Activated CD8-positive, alpha-beta T cell treated with anti-CD3 and anti-CD28 coated beads, Interleukin-2, amount 10 ng/mL, durations not matched to agents 7 days and 5 days (primary cell): Measurements from ENCODE around the gene SIGLEC9. TPM values are rescaled to one million over a fixed set of nuclear protein-coding genes. Genes with fewer than 3 reads are reported as not detected.

Experiments used
- ATAC-seq: fragments of 150-1000 bp; cut with Tn5 transposase; one replicate; pipeline ENCODE4 v1.10.0; 2021; ENCODE audit warnings: moderate library complexity
- CTCF ChIA-PET: fragments of 350-600 bp; sonication (Branson Sonifier 250); formaldehyde crosslinking; loops from one replicate; lab custom pipeline; 2021; ENCODE audit warnings: antibody characterized with exemption; lab: Charles Lee
- POLR2A ChIA-PET: fragments of 350-600 bp; sonication (Branson Sonifier 250); formaldehyde crosslinking; loops from one replicate; lab custom pipeline; 2021; ENCODE audit warnings: antibody characterized with exemption; lab: Charles Lee
- DNase-seq: peaks from one replicate; pipeline ENCODE4 v3.0.0-alpha.2; 2020
- H3K27ac Mint-ChIP-seq: one replicate; pipeline ENCODE4 v1.8.0; 2021; ENCODE audit warnings: mild to moderate bottlenecking, mixed read lengths
- H3K27me3 Mint-ChIP-seq: one replicate; pipeline ENCODE4 v1.8.0; 2021; ENCODE audit warnings: low read depth, mixed read lengths
- H3K36me3 Mint-ChIP-seq: one replicate; pipeline ENCODE4 v1.8.0; 2021; ENCODE audit warnings: low read depth, mixed read lengths
- H3K4me1 Mint-ChIP-seq: one replicate; pipeline ENCODE4 v1.8.0; 2021; ENCODE audit warnings: low read depth, mixed read lengths
- H3K4me3 Mint-ChIP-seq: one replicate; pipeline ENCODE4 v1.8.0; 2021; ENCODE audit warnings: mild to moderate bottlenecking, mixed read lengths
- H3K9me3 Mint-ChIP-seq: one replicate; pipeline ENCODE4 v1.8.0; 2022; ENCODE audit warnings: mixed read lengths; ENCODE audit not compliant: insufficient read depth
- total RNA-seq, 2 experiments: library from RNA; stranded (reverse); gene quantifications; one replicate each; pipeline ENCODE4 v1.2.3, GENCODE V29; 2021

The SIGLEC9 gene
- total RNA-seq, 2 experiments from 2014 or later = 0.58 to 0.60 TPM

- Mint-ChIP-seq H3K36me3 (peaks cover 42% of the 10 kb centered on the region), H3K4me3 (peak overlapping the region; percentile 20)
- POLR2A ChIA-PET = no interaction called here
Observed at GRCh38 chr19:51098365-51099046, 26.2 kb upstream of the SIGLEC9 start.

GRCh38 chr19:51099047-51099382 is 25.7 kb upstream of the SIGLEC9 start:
- ChIA-PET POLR2A (no interaction called here), CTCF (no interaction called here)
- ATAC-seq = no peak
- Mint-ChIP-seq H3K4me3 (peak overlapping the region; percentile 52), H3K27ac (peak overlapping the region; percentile 64), H3K27me3 (no peaks in the 10 kb centered on the region), H3K36me3 (peaks cover 46% of the 10 kb centered on the region), H3K9me3 (no peaks in the 10 kb centered on the region), H3K4me1 (peaks cover 15% of the 10 kb centered on the region)
- no peak for DNase-seq

More at GRCh38 chr19:51098365-51099046, 26.2 kb upstream of the SIGLEC9 start:
- CTCF ChIA-PET = no interaction called here
- Mint-ChIP-seq H3K4me1 (peaks cover 15% of the 10 kb centered on the region), H3K27me3 (no peaks in the 10 kb centered on the region), H3K9me3 (no peaks in the 10 kb centered on the region), H3K27ac (peak overlapping the region; percentile 64)
- peak; percentile 74 for ATAC-seq
- peak; percentile 62 for DNase-seq

- DNase-seq = no peak
- Mint-ChIP-seq H3K27me3 (no peaks in the 10 kb centered on the region), H3K36me3 (peaks cover 53% of the 10 kb centered on the region), H3K4me1 (peaks cover 20% of the 10 kb centered on the region), H3K9me3 (no peaks in the 10 kb centered on the region), H3K27ac (no peak overlapping the region), H3K4me3 (no peak overlapping the region)
- POLR2A ChIA-PET = no interaction called here
- CTCF ChIA-PET = no interaction called here
- no peak for ATAC-seq
Observed at GRCh38 chr19:51100601-51101000, 24.1 kb upstream of the SIGLEC9 start.

GRCh38 chr19:51101171-51101865 is 23.4 kb upstream of the SIGLEC9 start:
- peaks cover 59% of the 10 kb centered on the region for H3K36me3 Mint-ChIP-seq
- CTCF ChIA-PET = no interaction called here
- no peak for ATAC-seq
- DNase-seq = no peak
- POLR2A ChIA-PET = no interaction called here
- H3K9me3 Mint-ChIP-seq = no peaks in the 10 kb centered on the region
- H3K4me3 Mint-ChIP-seq = no peak overlapping the region
- H3K27me3 Mint-ChIP-seq = no peaks in the 10 kb centered on the region
- H3K27ac Mint-ChIP-seq = peak overlapping the region; percentile 43
- peaks cover 27% of the 10 kb centered on the region for H3K4me1 Mint-ChIP-seq

- Mint-ChIP-seq H3K27me3 (no peaks in the 10 kb centered on the region), H3K4me1 (peaks cover 23% of the 10 kb centered on the region), H3K27ac (no peak overlapping the region), H3K36me3 (peaks cover 46% of the 10 kb centered on the region), H3K9me3 (no peaks in the 10 kb centered on the region), H3K4me3 (no peak overlapping the region)
- ATAC-seq (no peak), DNase-seq (no peak)
- POLR2A ChIA-PET = no interaction called here
- CTCF ChIA-PET = no interaction called here
Observed at GRCh38 chr19:51102991-51103390, 21.7 kb upstream of the SIGLEC9 start.

GRCh38 chr19:51103926-51104341 is 20.8 kb upstream of the SIGLEC9 start:
- Mint-ChIP-seq H3K27me3 (no peaks in the 10 kb centered on the region), H3K36me3 (peaks cover 42% of the 10 kb centered on the region), H3K4me3 (no peak overlapping the region), H3K9me3 (no peaks in the 10 kb centered on the region), H3K4me1 (peaks cover 28% of the 10 kb centered on the region), H3K27ac (no peak overlapping the region)
- CTCF ChIA-PET = no interaction called here
- ATAC-seq = no peak
- no peak for DNase-seq
- POLR2A ChIA-PET = no interaction called here

- Mint-ChIP-seq H3K27ac (peak overlapping the region; percentile 90), H3K9me3 (no peaks in the 10 kb centered on the region), H3K4me1 (peaks cover 34% of the 10 kb centered on the region), H3K4me3 (peak overlapping the region; percentile 88), H3K27me3 (peaks cover 2% of the 10 kb centered on the region), H3K36me3 (peaks cover 26% of the 10 kb centered on the region)
- ChIA-PET CTCF (no interaction called here), POLR2A (no interaction called here)
- peak; percentile 41 for DNase-seq
- ATAC-seq = peak; percentile 27
Observed at GRCh38 chr19:51107406-51108065, 17.2 kb upstream of the SIGLEC9 start.

- ATAC-seq = peak; percentile 98
- Mint-ChIP-seq H3K4me1 (peaks cover 34% of the 10 kb centered on the region), H3K4me3 (peak within 1 kb of the TSS; percentile 88), H3K9me3 (no peaks in the 10 kb centered on the region), H3K27me3 (peaks cover 2% of the 10 kb centered on the region), H3K36me3 (peaks cover 22% of the 10 kb centered on the region), H3K27ac (peak within 1 kb of the TSS; percentile 90)
- ChIA-PET CTCF (interaction anchor here (1.0 kb wide), 1 partner anchor 12 kb away, joined by 5 read pairs; no protein-coding TSS in a partner anchor), POLR2A (interaction anchor here (0.7 kb wide), 1 partner anchor 549 kb away, joined by 3 read pairs; no protein-coding TSS in a partner anchor)
- peak; percentile 99 for DNase-seq
Observed at GRCh38 chr19:51108066-51108804, 16.5 kb upstream of the SIGLEC9 start, which contains the start of gene CTU1. CTU1 (minus strand) TSS chr19:51108409; CDS start chr19:51104569, 3,840 bp downstream.

- Mint-ChIP-seq H3K9me3 (no peaks in the 10 kb centered on the region), H3K36me3 (peaks cover 16% of the 10 kb centered on the region), H3K4me3 (peak overlapping the region; percentile 88), H3K27me3 (peaks cover 2% of the 10 kb centered on the region), H3K27ac (peak overlapping the region; percentile 90), H3K4me1 (peaks cover 35% of the 10 kb centered on the region)
- ATAC-seq (peak; percentile 48), DNase-seq (no peak)
- CTCF ChIA-PET = interaction anchor here (1.0 kb wide), 1 partner anchor 12 kb away, joined by 5 read pairs; no protein-coding TSS in a partner anchor
- POLR2A ChIA-PET = interaction anchor here (0.7 kb wide), 1 partner anchor 549 kb away, joined by 3 read pairs; no protein-coding TSS in a partner anchor
Observed at GRCh38 chr19:51108805-51109146, 15.9 kb upstream of the SIGLEC9 start.

GRCh38 chr19:51110666-51110971 is 14.1 kb upstream of the SIGLEC9 start:
- no peak overlapping the region for H3K27ac Mint-ChIP-seq
- POLR2A ChIA-PET = no interaction called here
- DNase-seq (no peak), ATAC-seq (no peak)
- H3K9me3 Mint-ChIP-seq = no peaks in the 10 kb centered on the region
- H3K4me1 Mint-ChIP-seq = peaks cover 46% of the 10 kb centered on the region
- H3K4me3 Mint-ChIP-seq = no peak overlapping the region
- CTCF ChIA-PET = interaction anchor here (1.4 to 1.8 kb wide), 3 partner anchors 11 to 47 kb away, joined by 4 to 5 read pairs (median 4); no protein-coding TSS in a partner anchor
- H3K27me3 Mint-ChIP-seq = peaks cover 2% of the 10 kb centered on the region
- H3K36me3 Mint-ChIP-seq = peaks cover 8% of the 10 kb centered on the region

- DNase-seq = no peak
- no peaks in the 10 kb centered on the region for H3K9me3 Mint-ChIP-seq
- no peak overlapping the region for H3K4me3 Mint-ChIP-seq
- no peak for ATAC-seq
- no peak overlapping the region for H3K27ac Mint-ChIP-seq
- POLR2A ChIA-PET = no interaction called here
- H3K36me3 Mint-ChIP-seq = peaks cover 2% of the 10 kb centered on the region
- H3K4me1 Mint-ChIP-seq = peaks cover 48% of the 10 kb centered on the region
- H3K27me3 Mint-ChIP-seq = peaks cover 2% of the 10 kb centered on the region
- CTCF ChIA-PET = no interaction called here
Observed at GRCh38 chr19:51111606-51112005, 13.1 kb upstream of the SIGLEC9 start.
